ENCODE data around the gene ENTPD1.

ENTPD1 gene

DNA sequence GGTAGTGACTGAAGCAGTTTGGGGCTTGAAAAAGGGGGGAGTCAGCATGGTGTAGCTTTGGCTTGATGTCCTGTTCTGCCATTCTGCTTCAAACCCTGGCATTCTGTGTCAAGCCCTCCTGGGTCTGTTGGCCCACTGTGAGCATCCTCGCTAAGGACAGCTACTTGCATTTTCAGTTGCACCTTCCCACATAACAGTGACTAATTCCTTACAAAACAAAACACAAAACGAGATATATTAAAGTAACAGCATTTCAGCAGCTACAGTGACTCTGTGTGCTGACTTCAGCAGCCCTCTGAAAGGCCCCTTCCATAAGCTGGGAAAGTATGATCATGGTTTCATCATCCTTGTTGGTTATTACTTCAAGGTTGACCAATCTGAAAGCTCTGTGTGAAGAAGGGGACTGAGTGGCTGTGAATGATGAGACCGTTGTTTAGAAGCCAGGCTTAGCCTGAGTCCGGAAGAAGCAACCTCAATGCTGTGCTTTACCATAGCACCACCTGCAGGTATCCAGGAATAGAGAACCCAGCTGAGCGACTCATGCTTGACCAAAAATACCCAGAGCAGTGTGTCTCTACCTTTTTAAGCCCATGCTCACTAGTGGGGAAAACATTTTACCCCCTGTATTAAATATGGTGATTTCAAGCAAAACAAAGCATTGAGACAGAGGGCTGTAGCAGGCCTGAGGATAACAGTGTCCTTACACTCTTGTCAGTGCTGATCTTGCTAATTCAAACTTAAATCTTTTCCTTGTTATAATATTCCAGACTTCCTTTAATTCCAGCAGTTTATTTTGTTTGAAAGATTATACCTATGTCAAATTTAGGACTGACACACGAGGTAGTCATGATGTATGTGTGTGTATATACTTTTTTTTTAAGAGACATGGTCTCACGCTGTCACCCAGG lies 109.2 kb downstream of the ENTPD1 start:
- TF ChIP-seq, protein P1, sequence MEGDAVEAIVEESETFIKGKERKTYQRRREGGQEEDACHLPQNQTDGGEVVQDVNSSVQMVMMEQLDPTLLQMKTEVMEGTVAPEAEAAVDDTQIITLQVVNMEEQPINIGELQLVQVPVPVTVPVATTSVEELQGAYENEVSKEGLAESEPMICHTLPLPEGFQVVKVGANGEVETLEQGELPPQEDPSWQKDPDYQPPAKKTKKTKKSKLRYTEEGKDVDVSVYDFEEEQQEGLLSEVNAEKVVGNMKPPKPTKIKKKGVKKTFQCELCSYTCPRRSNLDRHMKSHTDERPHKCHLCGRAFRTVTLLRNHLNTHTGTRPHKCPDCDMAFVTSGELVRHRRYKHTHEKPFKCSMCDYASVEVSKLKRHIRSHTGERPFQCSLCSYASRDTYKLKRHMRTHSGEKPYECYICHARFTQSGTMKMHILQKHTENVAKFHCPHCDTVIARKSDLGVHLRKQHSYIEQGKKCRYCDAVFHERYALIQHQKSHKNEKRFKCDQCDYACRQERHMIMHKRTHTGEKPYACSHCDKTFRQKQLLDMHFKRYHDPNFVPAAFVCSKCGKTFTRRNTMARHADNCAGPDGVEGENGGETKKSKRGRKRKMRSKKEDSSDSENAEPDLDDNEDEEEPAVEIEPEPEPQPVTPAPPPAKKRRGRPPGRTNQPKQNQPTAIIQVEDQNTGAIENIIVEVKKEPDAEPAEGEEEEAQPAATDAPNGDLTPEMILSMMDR (IDR thresholded peaks at IDR 0.05), result peak; percentile 55

DNA sequence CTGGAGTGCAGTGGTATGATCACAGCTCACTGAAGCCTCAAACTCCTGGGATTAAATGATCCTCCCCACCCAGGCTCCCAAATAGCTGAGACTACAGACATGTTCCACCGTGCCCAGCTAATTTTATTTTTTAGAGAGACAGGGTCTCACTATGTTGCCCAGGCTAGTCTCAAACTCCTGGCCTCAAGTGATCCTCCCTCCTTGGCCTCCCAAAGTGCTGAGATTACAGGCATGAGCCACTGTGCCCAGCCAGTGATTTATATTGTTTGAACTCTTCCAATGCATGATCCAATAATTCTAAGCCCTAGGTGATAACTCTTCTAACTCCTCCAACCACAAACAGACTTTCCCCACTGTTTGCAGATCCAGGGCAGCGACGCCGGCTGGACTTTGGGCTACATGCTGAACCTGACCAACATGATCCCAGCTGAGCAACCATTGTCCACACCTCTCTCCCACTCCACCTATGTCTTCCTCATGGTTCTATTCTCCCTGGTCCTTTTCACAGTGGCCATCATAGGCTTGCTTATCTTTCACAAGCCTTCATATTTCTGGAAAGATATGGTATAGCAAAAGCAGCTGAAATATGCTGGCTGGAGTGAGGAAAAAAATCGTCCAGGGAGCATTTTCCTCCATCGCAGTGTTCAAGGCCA lies 110.0 kb downstream of the ENTPD1 start:
- TF ChIP-seq, protein P1 (IDR thresholded peaks at IDR 0.05), result no peak

DNA sequence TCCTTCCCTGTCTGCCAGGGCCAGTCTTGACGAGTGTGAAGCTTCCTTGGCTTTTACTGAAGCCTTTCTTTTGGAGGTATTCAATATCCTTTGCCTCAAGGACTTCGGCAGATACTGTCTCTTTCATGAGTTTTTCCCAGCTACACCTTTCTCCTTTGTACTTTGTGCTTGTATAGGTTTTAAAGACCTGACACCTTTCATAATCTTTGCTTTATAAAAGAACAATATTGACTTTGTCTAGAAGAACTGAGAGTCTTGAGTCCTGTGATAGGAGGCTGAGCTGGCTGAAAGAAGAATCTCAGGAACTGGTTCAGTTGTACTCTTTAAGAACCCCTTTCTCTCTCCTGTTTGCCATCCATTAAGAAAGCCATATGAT lies 110.5 kb downstream of the ENTPD1 start:
- TF ChIP-seq, protein P1 (IDR thresholded peaks at IDR 0.05), result no peak

DNA sequence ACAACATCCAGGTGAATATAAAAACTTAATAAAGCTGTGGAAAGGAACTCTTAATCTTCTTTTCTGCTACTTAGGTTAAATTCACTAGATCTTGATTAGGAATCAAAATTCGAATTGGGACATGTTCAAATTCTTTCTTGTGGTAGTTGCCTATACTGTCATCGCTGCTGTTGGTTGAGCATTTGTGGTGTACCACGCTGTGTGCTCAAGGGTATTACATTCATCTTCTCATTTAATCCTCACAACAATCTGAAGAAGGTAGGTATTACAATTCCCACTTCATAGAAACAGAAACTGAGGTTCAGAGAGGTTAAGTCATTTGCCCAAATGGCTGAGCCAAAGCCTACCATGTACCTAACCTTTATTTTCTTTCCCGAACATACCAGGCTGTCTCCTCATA lies 111.9 kb downstream of the ENTPD1 start:
- TF ChIP-seq, protein P1 (IDR thresholded peaks at IDR 0.05), result no peak

DNA sequence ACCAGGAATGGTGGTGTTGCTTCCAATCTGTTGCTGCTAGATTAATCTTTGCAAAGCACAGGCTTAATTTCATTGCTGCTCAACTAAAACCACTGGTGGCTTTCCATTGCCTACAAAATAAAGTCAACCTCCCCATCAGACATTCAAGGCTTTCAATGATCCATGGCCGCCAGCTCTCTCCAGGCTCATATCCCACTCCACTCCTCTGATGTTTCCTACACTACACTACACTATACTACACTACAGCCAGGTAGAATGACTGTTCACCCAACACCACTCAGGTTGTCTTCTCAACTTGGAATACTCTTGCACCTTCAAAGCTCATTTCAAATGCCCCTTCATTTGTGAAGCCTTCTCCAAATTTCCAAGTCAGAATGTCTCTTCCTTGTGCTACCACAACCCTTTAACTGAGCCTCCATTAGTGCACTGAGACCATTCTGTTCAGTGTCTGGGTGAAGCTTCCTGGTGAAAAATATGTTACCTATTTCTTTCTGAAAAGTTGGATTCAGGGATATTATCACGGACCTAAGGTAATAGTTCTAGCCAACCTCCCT lies 116.3 kb downstream of the ENTPD1 start:
- TF ChIP-seq, protein P1 (IDR thresholded peaks at IDR 0.05), result no peak

DNA sequence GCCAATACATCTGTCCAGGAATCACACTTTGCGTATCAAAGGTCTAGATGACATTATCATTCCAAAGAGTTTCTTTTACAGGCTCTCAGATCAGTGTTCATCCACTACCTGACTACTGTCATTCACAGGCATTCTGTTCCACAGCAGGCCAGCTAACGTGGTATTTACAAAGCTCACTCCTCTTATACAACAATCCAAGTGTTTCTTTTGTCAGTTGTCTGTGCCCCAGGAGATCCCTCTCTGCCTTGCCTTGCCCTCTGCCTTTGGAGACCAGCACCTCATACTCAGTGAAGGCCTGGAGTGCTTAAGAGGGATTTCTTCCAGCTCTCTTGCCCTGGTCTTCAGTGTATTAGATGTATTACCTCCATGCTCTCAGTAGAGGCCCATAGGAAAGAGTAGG lies 117.2 kb downstream of the ENTPD1 start:
- TF ChIP-seq, protein P1 (IDR thresholded peaks at IDR 0.05), result no peak

DNA sequence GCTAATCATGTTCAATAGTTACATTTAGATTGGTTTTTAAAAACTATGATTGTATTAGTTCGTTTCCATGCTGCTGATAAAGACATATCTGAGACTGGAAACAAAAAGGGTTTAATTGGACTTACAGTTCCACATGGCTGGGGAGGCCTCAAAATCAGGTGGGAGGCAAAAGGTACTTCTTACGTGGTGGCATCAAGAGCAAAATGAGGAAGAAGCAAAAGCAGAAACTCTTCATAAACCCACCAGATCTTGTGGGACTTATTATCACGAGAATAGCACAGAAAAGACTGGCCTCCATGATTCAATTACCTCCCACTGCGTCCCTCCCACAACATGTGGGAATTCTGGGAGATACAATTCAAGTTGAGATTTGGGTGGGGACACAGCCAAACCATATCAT lies 117.7 kb downstream of the ENTPD1 start:
- TF ChIP-seq, protein P1 (IDR thresholded peaks at IDR 0.05), result no peak
